Endothelial cell of umbilical vein (primary cell): ENCODE results near the gene HIRA. TPM values are rescaled to one million over a fixed set of nuclear protein-coding genes. Genes with fewer than 3 reads are reported as not detected.

ENCODE experiments used
- BruUV-seq: library from RNA; stranded (reverse); fragments of 400-500 nt; replicated peaks from 2 replicates; lab custom pipeline; 2021; lab: Mats Ljungman, UMichigan
- CTCF ChIA-PET: fragments of 300-600, 350-600 bp; sonication (Branson Sonifier 250); formaldehyde crosslinking; loops from one replicate; lab custom pipeline; 2021; ENCODE audit warnings: antibody characterized with exemption, inconsistent platforms; lab: Charles Lee
- POLR2A ChIA-PET: fragments of 300-600, 350-600 bp; sonication (Branson Sonifier 250); formaldehyde crosslinking; loops from one replicate; lab custom pipeline; 2021; ENCODE audit warnings: antibody characterized with exemption, inconsistent platforms; lab: Charles Lee
- DNase-seq: peaks from one replicate; pipeline ENCODE4 v3.0.0-alpha.2; 2011; ENCODE audit warnings: low read depth, low spot score
- FAIRE-seq: peaks from 2 replicates; lab custom pipeline; 2011; peaks lifted over from hg19 to GRCh38; lab: Jason Lieb, UNC
- H2AFZ ChIP-seq: 2 replicates; pipeline ENCODE4 v1.6.0; 2012; ENCODE audit warnings: low read depth, low read length, control low read depth, inconsistent platforms
- H3K27ac ChIP-seq: 2 replicates; pipeline ENCODE4 v1.5.1; 2011; ENCODE audit warnings: low read depth, mild to moderate bottlenecking, control low read depth, low read length, moderate library complexity; ENCODE audit not compliant: insufficient read depth
- H3K27me3 ChIP-seq, 2 experiments: 2 replicates each; pipeline versions ENCODE4 v1.6.0 to v1.6.1; 2011; ENCODE audit warnings: low read length in 2 of 2, mixed read lengths in 1 of 2; ENCODE audit not compliant: control insufficient read depth in 2 of 2, insufficient read depth in 2 of 2
- H3K36me3 ChIP-seq, 2 experiments: 2 replicates in 1 of 2; 3 replicates in 1 of 2; pipeline ENCODE4 v1.5.1; 2011; ENCODE audit warnings: low read length in 2 of 2, mild to moderate bottlenecking in 1 of 2, moderate library complexity in 1 of 2; ENCODE audit not compliant: control insufficient read depth in 2 of 2, insufficient read depth in 2 of 2; ENCODE audit errors: extremely low read depth in 1 of 2
- H3K4me1 ChIP-seq: 3 replicates; pipeline ENCODE4 v1.5.1; 2011; ENCODE audit warnings: mild to moderate bottlenecking, low read length; ENCODE audit not compliant: control insufficient read depth, insufficient read depth; ENCODE audit errors: extremely low read depth
- H3K4me2 ChIP-seq: 2 replicates; pipeline ENCODE4 v1.6.1; 2011; ENCODE audit warnings: low read length, control low read depth, mixed read lengths; ENCODE audit not compliant: insufficient read depth
- H3K4me3 ChIP-seq, 3 experiments: fragments of 200-600 bp in 1 of 3; sonication (generic), shearing (Covaris generic) in 1 of 3; replicated peaks in 1 of 3; 2 replicates each; pipeline ENCODE4 v1.5.1; 2011 to 2016; ENCODE audit warnings: control low read depth in 3 of 3, low read length in 3 of 3, mild to moderate bottlenecking in 2 of 3, inconsistent platforms in 1 of 3, low read depth in 1 of 3, moderate library complexity in 1 of 3; ENCODE audit not compliant: insufficient read depth in 1 of 3
- H3K79me2 ChIP-seq: 2 replicates; pipeline ENCODE4 v1.6.0; 2012; ENCODE audit warnings: low read length, inconsistent platforms; ENCODE audit not compliant: control insufficient read depth, insufficient read depth
- H3K9ac ChIP-seq: replicated peaks from 2 replicates; pipeline ENCODE3; 2011; ENCODE audit warnings: low read length, control low read depth; ENCODE audit not compliant: insufficient read depth; ENCODE audit errors: extremely low read depth
- H3K9me1 ChIP-seq: replicated peaks from 3 replicates; pipeline ENCODE4 v1.6.0; 2011; ENCODE audit warnings: mild to moderate bottlenecking, low read length; ENCODE audit not compliant: control insufficient read depth, insufficient read depth; ENCODE audit errors: extremely low read depth
- H3K9me3 ChIP-seq: replicated peaks from 2 replicates; pipeline ENCODE4 v1.5.1; 2012; ENCODE audit warnings: low read length, inconsistent platforms; ENCODE audit not compliant: control insufficient read depth, insufficient read depth
- H4K20me1 ChIP-seq: replicated peaks from 2 replicates; pipeline ENCODE3; 2011; ENCODE audit warnings: mild to moderate bottlenecking, low read length; ENCODE audit not compliant: control insufficient read depth, insufficient read depth; ENCODE audit errors: extremely low read depth
- EZH2 ChIP-seq: IDR thresholded peaks from 2 replicates; pipeline ENCODE4 v1.6.1; 2012; ENCODE audit warnings: borderline replicate concordance, low read depth, mild to moderate bottlenecking, moderate library complexity, low read length, inconsistent platforms; ENCODE audit not compliant: severe bottlenecking
- FOS ChIP-seq: IDR thresholded peaks from 2 replicates; pipeline ENCODE4 v1.6.1; 2011; ENCODE audit warnings: mild to moderate bottlenecking, low read length, moderate library complexity, borderline replicate concordance; ENCODE audit not compliant: insufficient read depth
- GATA2 ChIP-seq: IDR thresholded peaks from 2 replicates; pipeline ENCODE4 v1.7.0; 2011; ENCODE audit warnings: low read depth, mild to moderate bottlenecking, moderate library complexity, mixed read lengths, low read length; ENCODE audit not compliant: insufficient read length, insufficient read depth
- JUN ChIP-seq: IDR thresholded peaks from 2 replicates; pipeline ENCODE4 v1.6.1; 2011; ENCODE audit warnings: borderline replicate concordance, low read depth; ENCODE audit not compliant: insufficient read length, insufficient read depth
- MYC ChIP-seq: IDR thresholded peaks from one replicate; pipeline ENCODE4 v1.6.1; 2011; ENCODE audit warnings: mild to moderate bottlenecking, low read depth, low read length
- POLR2A ChIP-seq: IDR thresholded peaks from 2 replicates; pipeline ENCODE4 v1.6.1; 2012; ENCODE audit warnings: low read depth, mild to moderate bottlenecking, control low read depth, low read length
- POLR2AphosphoS5 ChIP-seq: IDR thresholded peaks from 2 replicates; pipeline ENCODE4 v1.6.1; 2012; ENCODE audit warnings: low read depth, mild to moderate bottlenecking, control low read depth, low read length, moderate library complexity; ENCODE audit not compliant: insufficient read depth
- dilution Hi-C: fragments of 300-500 bp; cut with MboI; formaldehyde crosslinking; loops from one replicate; pipeline ENCODE4 v1.15.0; 2019; ENCODE audit warnings: low sequenced_read_pairs; ENCODE audit not compliant: extremely low pct_ligation_motif_present
- intact Hi-C: fragments of 100-400 bp; cut with micrococcal nuclease; formaldehyde crosslinking; loops from one replicate; pipeline ENCODE4 v1.10.0; 2022
- polyA plus RNA-seq, 4 experiments: library from polyadenylated mRNA; depleted of rRNA in 3 of 4; stranded (reverse) in 3 of 4; unstranded in 1 of 4; fragments of >200 nt; gene quantifications; 2 replicates each; pipeline versions ENCODE4 v1.2.1 to v1.2.3, GENCODE V29; 2011 to 2012; ENCODE audit warnings: missing spikeins in 1 of 4
- total RNA-seq: library from RNA; stranded (reverse); gene quantifications from 2 replicates; pipeline ENCODE4 v1.2.3, GENCODE V29; 2021
- TF ChIP-seq, protein P1 (sequence below): IDR thresholded peaks from 2 replicates; pipeline ENCODE4 v1.6.1; 2011; ENCODE audit not compliant: insufficient read depth, insufficient read length
- TF ChIP-seq, protein P2 (sequence below), 2 donors: IDR thresholded peaks; 1 replicate in 1 of 2; 2 replicates in 1 of 2; pipeline ENCODE4 v1.5.1; 2011; ENCODE audit warnings: low read length in 2 of 2, mild to moderate bottlenecking in 2 of 2, moderate library complexity in 2 of 2, control low read depth in 1 of 2, inconsistent platforms in 1 of 2, low read depth in 1 of 2; ENCODE audit not compliant: insufficient read depth in 1 of 2; ENCODE audit errors: extremely low read depth in 1 of 2

The HIRA gene
- total and polyA plus RNA-seq, 2 donors (not counting 3 experiments of a cell fraction or from before 2014, with no cell fraction given) = 17.3 to 27.7 TPM

DNA sequence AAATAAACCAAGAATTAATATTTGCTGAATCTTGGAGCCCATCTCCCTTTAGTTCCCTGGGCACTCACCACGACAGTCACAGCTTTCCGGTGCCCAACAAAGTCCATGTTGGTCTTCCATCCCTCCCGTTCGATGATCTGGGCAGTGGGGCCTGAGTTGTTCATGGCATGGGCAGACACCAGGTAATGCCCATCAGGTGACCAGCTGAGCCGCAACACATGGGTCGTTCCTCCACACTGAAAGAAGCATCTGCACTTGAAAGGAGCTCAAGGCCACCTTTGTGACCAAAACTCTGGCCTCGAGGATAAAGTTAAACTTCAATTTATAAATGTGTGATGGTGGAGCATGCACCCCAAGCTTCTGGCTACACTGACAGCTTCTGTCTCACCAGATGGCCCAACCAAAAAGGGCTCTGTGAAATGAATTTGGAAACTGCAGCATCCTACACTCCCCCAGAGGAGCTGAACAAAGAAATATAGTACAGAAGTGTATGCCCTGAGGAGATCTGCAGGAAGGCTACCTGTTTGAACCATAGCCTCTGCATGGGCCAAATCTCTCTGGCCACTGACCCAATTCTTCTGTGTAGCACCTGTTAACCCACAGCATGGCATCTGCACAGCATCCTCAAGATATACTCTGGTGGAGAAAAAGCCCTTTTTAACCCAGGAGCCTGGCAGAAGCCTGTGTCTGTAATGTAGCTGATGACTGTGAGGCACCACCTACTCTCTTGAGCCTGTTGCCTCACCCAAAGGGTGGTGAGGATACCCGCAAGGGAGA lies 37.1 kb downstream of the HIRA start:
- Histone ChIP-seq H3K9me3 (no peaks in the 10 kb centered on the region), H3K36me3 (peaks cover 20 to 34% of the 10 kb centered on the region in 2 experiments), H3K9me1 (no peaks in the 10 kb centered on the region), H3K4me2 (no peak overlapping the region), H3K4me3 (no peak overlapping the region), H3K9ac (no peak overlapping the region), H2AFZ (no peak overlapping the region), H3K79me2 (no peaks in the 10 kb centered on the region), H4K20me1 (no peaks in the 10 kb centered on the region), H3K27ac (no peak overlapping the region), H3K4me1 (no peaks in the 10 kb centered on the region), H3K27me3 (no peaks in the 10 kb centered on the region)
- dilution Hi-C loops (no loop called here), intact Hi-C loops (no loop called here)
- ChIA-PET CTCF (interaction anchor here (0.8 to 1.4 kb wide), 5 partner anchors 9 to 250 kb away, joined by 3 to 4 read pairs (median 3); partner anchors contain the start of gene ESS2), POLR2A (no interaction called here)
- FAIRE-seq (no peak), DNase-seq (no peak)
- TF ChIP-seq, protein P1, sequence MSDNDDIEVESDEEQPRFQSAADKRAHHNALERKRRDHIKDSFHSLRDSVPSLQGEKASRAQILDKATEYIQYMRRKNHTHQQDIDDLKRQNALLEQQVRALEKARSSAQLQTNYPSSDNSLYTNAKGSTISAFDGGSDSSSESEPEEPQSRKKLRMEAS = no peak
- no peak for TF ChIP-seq POLR2AphosphoS5
- no peak for TF ChIP-seq FOS
- no peak for TF ChIP-seq GATA2
- TF ChIP-seq EZH2 = no peak
- TF ChIP-seq, protein P2, sequence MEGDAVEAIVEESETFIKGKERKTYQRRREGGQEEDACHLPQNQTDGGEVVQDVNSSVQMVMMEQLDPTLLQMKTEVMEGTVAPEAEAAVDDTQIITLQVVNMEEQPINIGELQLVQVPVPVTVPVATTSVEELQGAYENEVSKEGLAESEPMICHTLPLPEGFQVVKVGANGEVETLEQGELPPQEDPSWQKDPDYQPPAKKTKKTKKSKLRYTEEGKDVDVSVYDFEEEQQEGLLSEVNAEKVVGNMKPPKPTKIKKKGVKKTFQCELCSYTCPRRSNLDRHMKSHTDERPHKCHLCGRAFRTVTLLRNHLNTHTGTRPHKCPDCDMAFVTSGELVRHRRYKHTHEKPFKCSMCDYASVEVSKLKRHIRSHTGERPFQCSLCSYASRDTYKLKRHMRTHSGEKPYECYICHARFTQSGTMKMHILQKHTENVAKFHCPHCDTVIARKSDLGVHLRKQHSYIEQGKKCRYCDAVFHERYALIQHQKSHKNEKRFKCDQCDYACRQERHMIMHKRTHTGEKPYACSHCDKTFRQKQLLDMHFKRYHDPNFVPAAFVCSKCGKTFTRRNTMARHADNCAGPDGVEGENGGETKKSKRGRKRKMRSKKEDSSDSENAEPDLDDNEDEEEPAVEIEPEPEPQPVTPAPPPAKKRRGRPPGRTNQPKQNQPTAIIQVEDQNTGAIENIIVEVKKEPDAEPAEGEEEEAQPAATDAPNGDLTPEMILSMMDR (IDR thresholded peaks at IDR 0.05; ENCODE audit: extremely low read depth in 1 of 2, insufficient read depth in 1 of 2, low read depth in 1 of 2, low read length in 2 of 2) = no peak
- TF ChIP-seq POLR2A = no peak
- TF ChIP-seq MYC = no peak
- no peak for TF ChIP-seq JUN
- no TSS peak for BruUV-seq
